Natural killer cell (primary cell): ENCODE measurements around the gene RPS24. TPM values are rescaled to one million over a fixed set of nuclear protein-coding genes. Genes with fewer than 3 reads are reported as not detected.
"Not testable (repeated sequence)": the region's sequence is repeated elsewhere in the genome, so short reads cannot be mapped to it uniquely, and the experiment has no call there.

Experiments
- ATAC-seq, 3 donors: fragments of 150-1000 bp in 2 of 3; fragments of 200-7000 bp in 1 of 3; cut with Tn5 transposase; 1 replicate in 1 of 3; 2 replicates in 2 of 3; pipeline ENCODE4 v1.10.0; 2021; ENCODE audit warnings: mild to moderate bottlenecking in 2 of 3, moderate library complexity in 2 of 3
- DNase-seq, 2 donors: peaks; one replicate each; pipeline versions ENCODE4 v3.0.0 to v3.0.0-alpha.2; 2013 to 2021; ENCODE audit warnings: mixed read lengths in 1 of 2
- H3K27ac ChIP-seq: one replicate; pipeline ENCODE4 v1.5.1; 2013; ENCODE audit warnings: mild to moderate bottlenecking, low read length
- H3K27me3 ChIP-seq: one replicate; pipeline ENCODE4 v1.6.1; 2013; ENCODE audit warnings: low read length; ENCODE audit not compliant: control insufficient read depth, insufficient read depth
- H3K36me3 ChIP-seq: one replicate; pipeline ENCODE4 v1.6.1; 2013; ENCODE audit warnings: low read length; ENCODE audit not compliant: control insufficient read depth, insufficient read depth
- H3K4me1 ChIP-seq: one replicate; pipeline ENCODE4 v1.6.1; 2013; ENCODE audit warnings: low read length; ENCODE audit not compliant: control insufficient read depth, insufficient read depth
- H3K4me3 ChIP-seq: one replicate; pipeline ENCODE4 v1.5.1; 2013; ENCODE audit warnings: low read length
- H3K9me3 ChIP-seq: one replicate; pipeline ENCODE4 v1.6.1; 2013; ENCODE audit warnings: low read length; ENCODE audit not compliant: control insufficient read depth, insufficient read depth
- H3K27ac Mint-ChIP-seq, 2 donors: one replicate each; pipeline ENCODE4 v1.8.0; 2022; ENCODE audit warnings: mild to moderate bottlenecking in 2 of 2, mixed read lengths in 2 of 2, moderate library complexity in 1 of 2
- H3K27me3 Mint-ChIP-seq, 2 donors: one replicate each; pipeline ENCODE4 v1.8.0; 2022; ENCODE audit warnings: low read depth in 2 of 2, mixed read lengths in 2 of 2
- H3K36me3 Mint-ChIP-seq: one replicate; pipeline ENCODE4 v1.8.0; 2022; ENCODE audit warnings: mixed read lengths
- H3K4me1 Mint-ChIP-seq, 2 donors: one replicate each; pipeline ENCODE4 v1.8.0; 2022; ENCODE audit warnings: mixed read lengths in 2 of 2
- H3K4me3 Mint-ChIP-seq: one replicate; pipeline ENCODE4 v1.8.0; 2022; ENCODE audit warnings: mild to moderate bottlenecking, moderate library complexity, mixed read lengths
- H3K9me3 Mint-ChIP-seq, 2 donors: one replicate each; pipeline ENCODE4 v1.8.0; 2022; ENCODE audit warnings: mixed read lengths in 2 of 2
- CTCF ChIP-seq: fragments of 200-600 bp; IDR thresholded peaks from one replicate; pipeline ENCODE4 v1.8.0; 2022; ENCODE audit warnings: antibody characterized with exemption
- WGBS: methylation state at CpG from one replicate; pipeline ENCODE4 v1.1.7; 2013; ENCODE audit warnings: missing lambda C conversion rate; ENCODE audit not compliant: insufficient coverage; 5-methylcytosine and 5-hydroxymethylcytosine counted together
- intact Hi-C: fragments of 100-400 bp; cut with micrococcal nuclease; formaldehyde crosslinking; loops from one replicate; pipeline ENCODE4 v1.14.2; 2022
- total RNA-seq, 4 donors: library from RNA; stranded (reverse); fragments of 120-200 nt in 1 of 4; gene quantifications; one replicate each; pipeline versions ENCODE4 v1.2.3 to v1.2.4, GENCODE V29; 2013 to 2022

RPS24 gene
- total RNA-seq, 3 donors from 2014 or later (not counting 1 experiment from before 2014, with no cell fraction given): 887 to 1,039 (median 981) TPM

GRCh38 chr10:78066012-78066411 is 32.3 kb downstream of the RPS24 start:
- H3K27me3 ChIP-seq: no peaks in the 10 kb centered on the region
- 72% methylated on average over 5 of the region's 5 CpGs for WGBS
- no peaks in the 10 kb centered on the region for H3K36me3 Mint-ChIP-seq
- ATAC-seq (no peak), DNase-seq (no peak)
- no peaks in the 10 kb centered on the region for H3K9me3 ChIP-seq
- no peaks in the 10 kb centered on the region for H3K9me3 Mint-ChIP-seq
- no peak overlapping the region for H3K27ac Mint-ChIP-seq
- no peaks in the 10 kb centered on the region for H3K27me3 Mint-ChIP-seq
- TF ChIP-seq CTCF: no peak
- H3K4me1 Mint-ChIP-seq: peaks cover 31 to 35% of the 10 kb centered on the region in 2 donors
- H3K36me3 ChIP-seq: no peaks in the 10 kb centered on the region
- no peak overlapping the region for H3K4me3 Mint-ChIP-seq
- H3K4me1 ChIP-seq: peaks cover 35% of the 10 kb centered on the region
- no peak overlapping the region for H3K4me3 ChIP-seq
- intact Hi-C loops: no loop called here
- H3K27ac ChIP-seq: no peak overlapping the region

- Mint-ChIP-seq H3K36me3 (no peaks in the 10 kb centered on the region), H3K4me1 (peaks cover 25 to 26% of the 10 kb centered on the region in 2 donors), H3K9me3 (no peaks in the 10 kb centered on the region), H3K27me3 (no peaks in the 10 kb centered on the region), H3K4me3 (no peak overlapping the region), H3K27ac (no peak overlapping the region)
- peaks cover 26% of the 10 kb centered on the region for H3K4me1 ChIP-seq
- intact Hi-C loops: no loop called here
- WGBS: 88% methylated on average over 11 of the region's 11 CpGs
- no peaks in the 10 kb centered on the region for H3K27me3 ChIP-seq
- no peaks in the 10 kb centered on the region for H3K9me3 ChIP-seq
- H3K27ac ChIP-seq: no peak overlapping the region
- H3K4me3 ChIP-seq: no peak overlapping the region
- DNase-seq (no peak), ATAC-seq (no peak)
- H3K36me3 ChIP-seq: no peaks in the 10 kb centered on the region
- TF ChIP-seq CTCF: no peak
Measured at GRCh38 chr10:78066728-78067430, 33.2 kb downstream of the RPS24 start.

- ATAC-seq: no peak
- peaks cover 10% of the 10 kb centered on the region for H3K4me1 ChIP-seq
- H3K4me3 ChIP-seq: no peak overlapping the region
- Mint-ChIP-seq H3K27ac (no peak overlapping the region), H3K4me3 (no peak overlapping the region), H3K27me3 (no peaks in the 10 kb centered on the region), H3K36me3 (no peaks in the 10 kb centered on the region), H3K4me1 (peaks cover 5 to 6% of the 10 kb centered on the region in 2 donors), H3K9me3 (peaks cover 0 to under 1% of the 10 kb centered on the region in 2 donors)
- H3K36me3 ChIP-seq: no peaks in the 10 kb centered on the region
- intact Hi-C loops: no loop called here
- no peaks in the 10 kb centered on the region for H3K9me3 ChIP-seq
- no peak for TF ChIP-seq CTCF
- DNase-seq: no peak
- no peak overlapping the region for H3K27ac ChIP-seq
- WGBS: 92% methylated on average over 6 of the region's 6 CpGs
- no peaks in the 10 kb centered on the region for H3K27me3 ChIP-seq
Measured at GRCh38 chr10:78069151-78069550, 35.5 kb downstream of the RPS24 start.

- H3K9me3 ChIP-seq, H3K36me3 Mint-ChIP-seq, H3K4me3 ChIP-seq, H3K27me3 ChIP-seq, intact Hi-C loops, H3K27ac ChIP-seq, H3K27ac Mint-ChIP-seq, ATAC-seq, H3K27me3 Mint-ChIP-seq, H3K4me3 Mint-ChIP-seq, DNase-seq, H3K36me3 ChIP-seq, H3K9me3 Mint-ChIP-seq, H3K4me1 Mint-ChIP-seq, H3K4me1 ChIP-seq: not testable (repeated sequence)
- 94% methylated on average over 12 of the region's 12 CpGs for WGBS
Measured at GRCh38 chr10:78070064-78070463, 36.4 kb downstream of the RPS24 start.
